ENCODE results near the gene IFFO2.

IFFO2 gene

GRCh38 chr1:18881642-18882431 lies 74.6 kb downstream of the IFFO2 start:
- Mint-ChIP-seq H3K27ac (no peak overlapping the region), H3K4me1 (ENCODE audit: low read depth) (no peaks in the 10 kb centered on the region), H3K4me3 (no peak overlapping the region), H3K9me3 (no peaks in the 10 kb centered on the region), H3K36me3 (ENCODE audit: low read depth) (no peaks in the 10 kb centered on the region), H3K27me3 (no peaks in the 10 kb centered on the region)

GRCh38 chr1:18881164-18881563 lies 75.3 kb downstream of the IFFO2 start:
- H3K27ac Mint-ChIP-seq = no peak overlapping the region
- H3K4me1 Mint-ChIP-seq (ENCODE audit: low read depth) = no peaks in the 10 kb centered on the region
- H3K36me3 Mint-ChIP-seq (ENCODE audit: low read depth) = no peaks in the 10 kb centered on the region
- H3K27me3 Mint-ChIP-seq = no peaks in the 10 kb centered on the region
- no peaks in the 10 kb centered on the region for H3K9me3 Mint-ChIP-seq
- no peak overlapping the region for H3K4me3 Mint-ChIP-seq

- Mint-ChIP-seq H3K36me3 (ENCODE audit: low read depth) (no peaks in the 10 kb centered on the region), H3K9me3 (no peaks in the 10 kb centered on the region), H3K27me3 (no peaks in the 10 kb centered on the region), H3K27ac (no peak overlapping the region), H3K4me1 (ENCODE audit: low read depth) (no peaks in the 10 kb centered on the region), H3K4me3 (no peak overlapping the region)
These were observed 75.9 kb downstream of the IFFO2 start for GRCh38 chr1:18880585-18880984.

GRCh38 chr1:18879791-18880309 lies 76.6 kb downstream of the IFFO2 start:
- no peaks in the 10 kb centered on the region for H3K9me3 Mint-ChIP-seq
- H3K27ac Mint-ChIP-seq = no peak overlapping the region
- H3K36me3 Mint-ChIP-seq (ENCODE audit: low read depth) = no peaks in the 10 kb centered on the region
- no peaks in the 10 kb centered on the region for H3K4me1 Mint-ChIP-seq (ENCODE audit: low read depth)
- no peaks in the 10 kb centered on the region for H3K27me3 Mint-ChIP-seq
- H3K4me3 Mint-ChIP-seq = no peak overlapping the region

GRCh38 chr1:18879215-18879790 lies 77.2 kb downstream of the IFFO2 start:
- H3K36me3 Mint-ChIP-seq (ENCODE audit: low read depth) = no peaks in the 10 kb centered on the region
- H3K27me3 Mint-ChIP-seq = no peaks in the 10 kb centered on the region
- no peak overlapping the region for H3K4me3 Mint-ChIP-seq
- no peak overlapping the region for H3K27ac Mint-ChIP-seq
- no peaks in the 10 kb centered on the region for H3K9me3 Mint-ChIP-seq
- no peaks in the 10 kb centered on the region for H3K4me1 Mint-ChIP-seq (ENCODE audit: low read depth)

GRCh38 chr1:18878538-18879214 lies 77.8 kb downstream of the IFFO2 start:
- Mint-ChIP-seq H3K27ac (no peak overlapping the region), H3K4me3 (no peak overlapping the region), H3K9me3 (no peaks in the 10 kb centered on the region), H3K4me1 (ENCODE audit: low read depth) (no peaks in the 10 kb centered on the region), H3K27me3 (no peaks in the 10 kb centered on the region), H3K36me3 (ENCODE audit: low read depth) (no peaks in the 10 kb centered on the region)

GRCh38 chr1:18877282-18877681 lies 79.2 kb downstream of the IFFO2 start:
- H3K27ac Mint-ChIP-seq = no peak overlapping the region
- H3K27me3 Mint-ChIP-seq = no peaks in the 10 kb centered on the region
- no peak overlapping the region for H3K4me3 Mint-ChIP-seq
- no peaks in the 10 kb centered on the region for H3K4me1 Mint-ChIP-seq (ENCODE audit: low read depth)
- H3K9me3 Mint-ChIP-seq = no peaks in the 10 kb centered on the region
- no peaks in the 10 kb centered on the region for H3K36me3 Mint-ChIP-seq (ENCODE audit: low read depth)

GRCh38 chr1:18876210-18876609 lies 80.3 kb downstream of the IFFO2 start:
- Mint-ChIP-seq H3K9me3 (no peaks in the 10 kb centered on the region), H3K4me3 (no peak overlapping the region), H3K27me3 (no peaks in the 10 kb centered on the region), H3K36me3 (ENCODE audit: low read depth) (no peaks in the 10 kb centered on the region), H3K4me1 (ENCODE audit: low read depth) (no peaks in the 10 kb centered on the region), H3K27ac (no peak overlapping the region)

- no peaks in the 10 kb centered on the region for H3K27me3 Mint-ChIP-seq
- H3K4me1 Mint-ChIP-seq (ENCODE audit: low read depth) = no peaks in the 10 kb centered on the region
- no peak overlapping the region for H3K4me3 Mint-ChIP-seq
- no peak overlapping the region for H3K27ac Mint-ChIP-seq
- H3K9me3 Mint-ChIP-seq = no peaks in the 10 kb centered on the region
- H3K36me3 Mint-ChIP-seq (ENCODE audit: low read depth) = no peaks in the 10 kb centered on the region
These were observed 80.7 kb downstream of the IFFO2 start for GRCh38 chr1:18875796-18876128.

GRCh38 chr1:18875107-18875795 lies 81.2 kb downstream of the IFFO2 start:
- Mint-ChIP-seq H3K4me1 (ENCODE audit: low read depth) (no peaks in the 10 kb centered on the region), H3K27ac (no peak overlapping the region), H3K4me3 (no peak overlapping the region), H3K9me3 (no peaks in the 10 kb centered on the region), H3K36me3 (ENCODE audit: low read depth) (no peaks in the 10 kb centered on the region), H3K27me3 (no peaks in the 10 kb centered on the region)

- no peaks in the 10 kb centered on the region for H3K9me3 Mint-ChIP-seq
- H3K27ac Mint-ChIP-seq = no peak overlapping the region
- H3K36me3 Mint-ChIP-seq (ENCODE audit: low read depth) = no peaks in the 10 kb centered on the region
- H3K4me3 Mint-ChIP-seq = no peak overlapping the region
- H3K4me1 Mint-ChIP-seq (ENCODE audit: low read depth) = no peaks in the 10 kb centered on the region
- H3K27me3 Mint-ChIP-seq = no peaks in the 10 kb centered on the region
These were observed 81.9 kb downstream of the IFFO2 start for GRCh38 chr1:18874600-18874999.

- Mint-ChIP-seq H3K9me3 (no peaks in the 10 kb centered on the region), H3K4me1 (ENCODE audit: low read depth) (no peaks in the 10 kb centered on the region), H3K36me3 (ENCODE audit: low read depth) (no peaks in the 10 kb centered on the region), H3K4me3 (no peak overlapping the region), H3K27ac (no peak overlapping the region), H3K27me3 (no peaks in the 10 kb centered on the region)
These were observed 82.4 kb downstream of the IFFO2 start for GRCh38 chr1:18874036-18874435.

GRCh38 chr1:18872071-18872611 lies 84.3 kb downstream of the IFFO2 start:
- Mint-ChIP-seq H3K27me3 (peaks cover 3% of the 10 kb centered on the region), H3K9me3 (no peaks in the 10 kb centered on the region), H3K4me1 (ENCODE audit: low read depth) (no peaks in the 10 kb centered on the region), H3K4me3 (no peak overlapping the region), H3K27ac (no peak overlapping the region), H3K36me3 (ENCODE audit: low read depth) (no peaks in the 10 kb centered on the region)

GRCh38 chr1:18871401-18872070 lies 84.9 kb downstream of the IFFO2 start:
- H3K4me3 Mint-ChIP-seq = no peak overlapping the region

More at GRCh38 chr1:18871401-18872070, 84.9 kb downstream of the IFFO2 start:
- H3K4me1 Mint-ChIP-seq (ENCODE audit: low read depth) = no peaks in the 10 kb centered on the region
- H3K27me3 Mint-ChIP-seq = peaks cover 3% of the 10 kb centered on the region
- no peak overlapping the region for H3K27ac Mint-ChIP-seq
- no peaks in the 10 kb centered on the region for H3K9me3 Mint-ChIP-seq
- H3K36me3 Mint-ChIP-seq (ENCODE audit: low read depth) = no peaks in the 10 kb centered on the region

All from stimulated activated naive CD8-positive, alpha-beta T cell treated with anti-CD3 and anti-CD28 coated beads, Interleukin-15, Interleukin-2, amounts not matched to agents 100 ng/mL and 50 ng/mL, for 24 hours (primary cell).